ENCODE results near the gene PTMS. TPM values are rescaled to one million over a fixed set of nuclear protein-coding genes. Genes with fewer than 3 reads are reported as not detected.
A peak's percentile ranks its signal among the peaks of the same experiment; 100 is the strongest.

The PTMS gene
- total and polyA plus RNA-seq, 5 donors from 2014 or later = 1.3 to 15.0 (median 3.2) TPM

DNA sequence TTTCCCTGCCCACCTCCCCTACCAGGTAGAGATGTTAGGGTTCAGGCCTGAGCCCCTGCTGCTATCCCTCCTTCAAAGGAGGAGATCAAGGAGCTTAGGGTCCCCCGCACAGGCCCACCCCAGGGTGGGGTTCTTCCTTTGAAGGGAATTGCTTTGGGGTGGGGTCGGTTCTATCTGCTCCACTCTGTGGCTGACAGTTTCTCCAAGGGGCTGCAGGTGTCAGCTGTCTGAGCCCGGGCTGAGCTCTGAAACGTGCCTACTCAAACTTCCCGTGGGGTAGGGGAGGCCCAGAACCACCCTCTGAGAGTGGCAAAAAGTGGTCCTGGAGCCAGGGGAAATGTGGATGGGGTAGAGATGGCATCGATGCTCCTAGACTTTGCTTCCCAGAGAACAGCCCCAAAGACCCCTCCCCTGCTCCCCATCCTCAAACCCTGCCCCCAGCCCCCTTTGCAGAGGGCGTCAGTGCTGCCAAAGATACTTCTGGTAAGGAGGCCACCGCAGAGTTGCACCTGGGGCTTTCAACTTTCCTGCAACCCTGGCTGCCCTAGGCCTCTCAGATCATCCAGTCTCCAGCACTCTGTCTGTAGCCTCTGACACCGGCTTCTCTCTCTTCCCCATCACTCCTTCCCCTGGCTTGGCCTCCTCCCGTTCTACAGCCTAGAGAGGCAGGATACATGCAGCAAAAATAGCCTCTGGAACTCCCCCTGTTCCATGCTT is 16.8 kb downstream of the PTMS start:
- H3K4me3 ChIP-seq (ENCODE audit: low read depth, low read length) = no peak overlapping the region
- Mint-ChIP-seq H3K36me3 (no peaks in the 10 kb centered on the region), H3K4me3 (peak overlapping the region in 2 of 4 donors; percentile 67 to 68), H3K27ac (peak overlapping the region in 2 of 3 donors; percentile 83 to 96), H3K4me1 (peaks cover 9 to 80% (median 26%) of the 10 kb centered on the region in 4 donors), H3K27me3 (peaks cover 6% of the 10 kb centered on the region), H3K9me3 (no peaks in the 10 kb centered on the region)
- peaks cover 43% of the 10 kb centered on the region for H3K4me1 ChIP-seq (ENCODE audit: control insufficient read depth, insufficient read depth, low read length, poor library complexity, severe bottlenecking)
- no peaks in the 10 kb centered on the region for H3K9me3 ChIP-seq (ENCODE audit: control insufficient read depth in 2 of 2, low read length in 2 of 2)
- DNase-seq (no peak), ATAC-seq (ENCODE audit: low read depth in 2 of 2) (no peak)
- H3K36me3 ChIP-seq (ENCODE audit: control insufficient read depth, insufficient read depth, low read length) = no peaks in the 10 kb centered on the region
- no peak overlapping the region for H3K27ac ChIP-seq (ENCODE audit: insufficient read depth, low read length, poor library complexity, severe bottlenecking)
- H3K27me3 ChIP-seq (ENCODE audit: control insufficient read depth, insufficient read depth, low read length) = no peaks in the 10 kb centered on the region

GRCh38 chr12:6783828-6784227 is 17.7 kb downstream of the PTMS start:
- no peak for DNase-seq

DNA sequence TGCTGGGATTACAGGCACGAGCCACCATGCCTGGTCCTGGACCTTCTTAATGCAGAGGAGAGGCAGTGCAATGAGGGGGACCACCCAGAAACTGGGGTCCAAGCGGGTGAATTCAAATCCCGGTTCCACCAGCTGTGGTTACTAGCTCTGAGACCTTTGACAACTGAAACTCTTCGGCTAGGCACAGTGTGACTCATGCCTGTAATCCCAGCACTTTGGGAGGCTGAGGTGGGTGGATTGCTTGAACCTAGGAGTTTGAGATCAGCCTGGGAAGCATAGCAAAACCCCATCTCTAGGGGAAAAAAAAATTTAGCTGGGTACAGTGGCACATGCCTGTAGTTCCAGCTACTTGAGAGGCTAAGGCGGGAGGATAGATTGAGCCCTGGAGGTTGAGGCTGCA is 18.1 kb downstream of the PTMS start:
- H3K27ac ChIP-seq (ENCODE audit: insufficient read depth, low read length, poor library complexity, severe bottlenecking) = no peak overlapping the region

More at GRCh38 chr12:6783828-6784227, 17.7 kb downstream of the PTMS start:
- no peaks in the 10 kb centered on the region for H3K36me3 Mint-ChIP-seq
- Histone ChIP-seq H3K36me3 (ENCODE audit: control insufficient read depth, insufficient read depth, low read length) (no peaks in the 10 kb centered on the region), H3K9me3 (ENCODE audit: control insufficient read depth in 2 of 2, low read length in 2 of 2) (no peaks in the 10 kb centered on the region), H3K27me3 (ENCODE audit: control insufficient read depth, insufficient read depth, low read length) (no peaks in the 10 kb centered on the region), H3K4me3 (ENCODE audit: low read depth, low read length) (no peak overlapping the region), H3K27ac (ENCODE audit: insufficient read depth, low read length, poor library complexity, severe bottlenecking) (no peak overlapping the region), H3K4me1 (ENCODE audit: control insufficient read depth, insufficient read depth, low read length, poor library complexity, severe bottlenecking) (peaks cover 43% of the 10 kb centered on the region)
- H3K4me1 Mint-ChIP-seq = peaks cover 9 to 80% (median 27%) of the 10 kb centered on the region in 4 donors
- no peak for ATAC-seq (ENCODE audit: low read depth in 2 of 2)
- H3K27ac Mint-ChIP-seq = peak overlapping the region in 2 of 3 donors; percentile 81 to 96
- peaks cover under 1% of the 10 kb centered on the region for H3K27me3 Mint-ChIP-seq
- peak overlapping the region in 1 of 4 donors; percentile 67 for H3K4me3 Mint-ChIP-seq
- no peaks in the 10 kb centered on the region for H3K9me3 Mint-ChIP-seq

GRCh38 chr12:6784761-6785160 is 18.6 kb downstream of the PTMS start:
- Histone ChIP-seq H3K4me1 (ENCODE audit: control insufficient read depth, insufficient read depth, low read length, poor library complexity, severe bottlenecking) (peaks cover 43% of the 10 kb centered on the region), H3K27ac (ENCODE audit: insufficient read depth, low read length, poor library complexity, severe bottlenecking) (peak overlapping the region; percentile 1), H3K27me3 (ENCODE audit: control insufficient read depth, insufficient read depth, low read length) (no peaks in the 10 kb centered on the region), H3K36me3 (ENCODE audit: control insufficient read depth, insufficient read depth, low read length) (no peaks in the 10 kb centered on the region), H3K9me3 (ENCODE audit: control insufficient read depth in 2 of 2, low read length in 2 of 2) (no peaks in the 10 kb centered on the region), H3K4me3 (ENCODE audit: low read depth, low read length) (no peak overlapping the region)
- ATAC-seq (ENCODE audit: low read depth in 2 of 2) (no peak), DNase-seq (no peak)
- H3K4me3 Mint-ChIP-seq = peak overlapping the region in 2 of 4 donors; percentile 42 to 68
- H3K4me1 Mint-ChIP-seq = peaks cover 14 to 77% (median 31%) of the 10 kb centered on the region in 4 donors
- H3K27ac Mint-ChIP-seq = peak overlapping the region; percentile 71 to 96 (median 81)
- H3K9me3 Mint-ChIP-seq = no peaks in the 10 kb centered on the region
- H3K27me3 Mint-ChIP-seq = no peaks in the 10 kb centered on the region
- H3K36me3 Mint-ChIP-seq = no peaks in the 10 kb centered on the region

More for the DNA sequence above, 18.1 kb downstream of the PTMS start:
- peaks cover 43% of the 10 kb centered on the region for H3K4me1 ChIP-seq (ENCODE audit: control insufficient read depth, insufficient read depth, low read length, poor library complexity, severe bottlenecking)
- no peaks in the 10 kb centered on the region for H3K36me3 ChIP-seq (ENCODE audit: control insufficient read depth, insufficient read depth, low read length)
- H3K9me3 ChIP-seq (ENCODE audit: control insufficient read depth in 2 of 2, low read length in 2 of 2) = no peaks in the 10 kb centered on the region
- no peak overlapping the region for H3K4me3 ChIP-seq (ENCODE audit: low read depth, low read length)
- Mint-ChIP-seq H3K36me3 (no peaks in the 10 kb centered on the region), H3K9me3 (no peaks in the 10 kb centered on the region), H3K4me3 (peak overlapping the region in 1 of 4 donors; percentile 42), H3K4me1 (peaks cover 12 to 80% (median 28%) of the 10 kb centered on the region in 4 donors), H3K27me3 (no peaks in the 10 kb centered on the region), H3K27ac (peak overlapping the region; percentile 71 to 96 (median 81))
- H3K27me3 ChIP-seq (ENCODE audit: control insufficient read depth, insufficient read depth, low read length) = no peaks in the 10 kb centered on the region
- no peak for DNase-seq
- no peak for ATAC-seq (ENCODE audit: low read depth in 2 of 2)

DNA sequence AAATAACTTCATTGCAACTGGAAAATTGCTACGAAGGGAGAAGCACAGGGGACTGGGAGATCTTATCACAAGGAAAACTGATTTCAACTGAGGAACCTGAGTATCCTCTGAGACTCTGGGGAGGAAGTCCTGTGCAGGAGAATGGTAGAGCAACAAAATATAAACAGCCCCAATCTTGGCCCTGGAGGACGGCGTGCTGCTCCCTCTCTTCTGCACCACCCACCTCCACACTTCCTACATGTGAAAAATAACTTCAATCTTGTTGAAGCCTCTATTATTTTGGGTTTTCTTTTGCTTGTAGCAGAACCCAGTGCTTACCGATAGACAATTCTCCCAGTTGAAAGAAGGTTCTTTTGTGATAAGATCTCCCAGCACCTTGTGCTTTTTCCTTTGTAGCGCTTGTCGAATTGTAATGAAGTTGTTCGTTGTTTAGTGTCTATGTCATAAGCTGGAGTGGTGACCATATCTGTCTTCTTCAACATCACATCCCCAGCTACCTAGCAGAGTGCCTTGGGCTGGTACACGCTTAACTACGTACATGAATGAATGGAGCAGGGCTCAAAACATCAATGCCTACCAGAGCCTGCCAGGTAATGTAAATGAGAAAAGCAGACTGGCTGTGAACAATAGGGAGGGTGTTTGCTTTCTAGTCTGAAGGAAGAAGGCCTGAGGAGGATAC is 20.4 kb downstream of the PTMS start:
- no peaks in the 10 kb centered on the region for H3K36me3 ChIP-seq (ENCODE audit: control insufficient read depth, insufficient read depth, low read length)
- H3K27me3 Mint-ChIP-seq = no peaks in the 10 kb centered on the region
- peak overlapping the region; percentile 71 for H3K4me3 ChIP-seq (ENCODE audit: low read depth, low read length)
- H3K9me3 ChIP-seq (ENCODE audit: control insufficient read depth in 2 of 2, low read length in 2 of 2) = no peaks in the 10 kb centered on the region
- H3K36me3 Mint-ChIP-seq = peaks cover 3% of the 10 kb centered on the region
- H3K27ac Mint-ChIP-seq = peak overlapping the region; percentile 92 to 99 (median 96)
- H3K27me3 ChIP-seq (ENCODE audit: control insufficient read depth, insufficient read depth, low read length) = no peaks in the 10 kb centered on the region
- DNase-seq = peak; percentile 22 to 68 (median 58)
- peaks cover 14 to 70% (median 32%) of the 10 kb centered on the region in 4 donors for H3K4me1 Mint-ChIP-seq
- H3K4me1 ChIP-seq (ENCODE audit: control insufficient read depth, insufficient read depth, low read length, poor library complexity, severe bottlenecking) = peaks cover 49% of the 10 kb centered on the region
- no peaks in the 10 kb centered on the region for H3K9me3 Mint-ChIP-seq
- peak; percentile 19 to 26 for ATAC-seq (ENCODE audit: low read depth in 2 of 2)
- H3K4me3 Mint-ChIP-seq = peak overlapping the region; percentile 62 to 83 (median 80)
- H3K27ac ChIP-seq (ENCODE audit: insufficient read depth, low read length, poor library complexity, severe bottlenecking) = peak overlapping the region; percentile 77

DNA sequence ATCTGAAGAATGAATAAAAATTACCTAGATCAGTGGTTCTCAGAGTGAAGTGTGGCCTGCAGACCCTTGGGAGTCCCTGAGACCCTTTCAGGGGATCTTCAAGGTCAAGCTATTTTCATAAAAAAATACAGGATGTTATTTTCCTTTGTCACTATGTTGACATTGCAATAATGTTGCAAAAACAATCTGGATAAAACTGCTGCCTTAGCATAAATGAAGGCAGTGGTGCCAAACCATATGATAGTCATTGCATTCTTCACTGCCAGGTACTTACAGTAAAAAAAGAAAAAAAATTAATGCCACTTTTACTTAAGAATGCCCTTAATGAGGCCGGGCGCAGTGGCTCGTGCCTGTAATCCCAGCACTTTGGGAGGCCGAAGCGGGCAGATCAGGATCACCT is 21.1 kb downstream of the PTMS start:
- Mint-ChIP-seq H3K27me3 (no peaks in the 10 kb centered on the region), H3K4me1 (peaks cover 14 to 73% (median 35%) of the 10 kb centered on the region in 4 donors), H3K9me3 (no peaks in the 10 kb centered on the region), H3K27ac (peak overlapping the region; percentile 92 to 99 (median 96)), H3K36me3 (peaks cover 3% of the 10 kb centered on the region), H3K4me3 (peak overlapping the region in 3 of 4 donors; percentile 79 to 83 (median 80))
- Histone ChIP-seq H3K27me3 (ENCODE audit: control insufficient read depth, insufficient read depth, low read length) (no peaks in the 10 kb centered on the region), H3K4me3 (ENCODE audit: low read depth, low read length) (peak overlapping the region; percentile 71), H3K36me3 (ENCODE audit: control insufficient read depth, insufficient read depth, low read length) (no peaks in the 10 kb centered on the region), H3K27ac (ENCODE audit: insufficient read depth, low read length, poor library complexity, severe bottlenecking) (peak overlapping the region; percentile 77), H3K4me1 (ENCODE audit: control insufficient read depth, insufficient read depth, low read length, poor library complexity, severe bottlenecking) (peaks cover 53% of the 10 kb centered on the region), H3K9me3 (ENCODE audit: control insufficient read depth in 2 of 2, low read length in 2 of 2) (no peaks in the 10 kb centered on the region)
- ATAC-seq (ENCODE audit: low read depth in 2 of 2) = no peak
- DNase-seq = no peak

DNA sequence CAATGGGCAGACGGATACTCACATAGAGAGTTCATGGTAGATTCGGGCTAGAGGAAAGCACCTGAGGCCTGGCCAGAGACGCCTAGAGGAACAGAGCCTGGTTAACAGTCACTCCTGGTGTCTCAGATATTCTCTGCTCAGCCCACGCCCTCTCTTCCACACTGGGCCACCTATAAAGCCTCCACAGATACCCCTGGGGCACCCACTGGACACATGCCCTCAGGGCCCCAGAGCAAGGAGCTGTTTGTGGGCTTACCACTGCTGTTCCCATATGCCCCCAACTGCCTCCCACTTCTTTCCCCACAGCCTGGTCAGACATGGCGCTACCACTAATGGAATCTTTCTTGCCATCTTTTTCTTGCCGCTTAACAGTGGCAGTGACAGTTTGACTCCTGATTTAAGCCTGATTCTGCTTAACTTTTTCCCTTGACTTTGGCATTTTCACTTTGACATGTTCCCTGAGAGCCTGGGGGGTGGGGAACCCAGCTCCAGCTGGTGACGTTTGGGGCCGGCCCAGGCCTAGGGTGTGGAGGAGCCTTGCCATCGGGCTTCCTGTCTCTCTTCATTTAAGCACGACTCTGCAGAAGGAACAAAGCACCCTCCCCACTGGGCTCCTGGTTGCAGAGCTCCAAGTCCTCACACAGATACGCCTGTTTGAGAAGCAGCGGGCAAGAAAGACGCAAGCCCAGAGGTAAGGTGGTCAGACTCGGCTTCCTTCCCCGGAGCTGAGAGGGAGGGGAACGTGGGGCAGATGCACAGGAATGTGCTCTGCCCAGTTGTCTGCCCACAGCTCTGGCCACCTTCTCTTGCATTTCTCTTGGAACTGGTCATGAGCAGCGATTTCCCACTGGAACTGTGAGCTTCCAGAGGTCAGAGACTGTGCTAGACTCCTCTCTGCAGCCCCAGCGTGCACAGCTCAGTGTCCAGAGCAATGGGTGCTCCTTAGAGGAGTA is 23.1 kb downstream of the PTMS start, which contains the start of gene CD4:
CD4 (plus strand) TSS at position 557 of the 953 bp plus-strand sequence. CDS start 10,611 bp downstream, outside the sequence.
- Histone ChIP-seq H3K36me3 (ENCODE audit: control insufficient read depth, insufficient read depth, low read length) (no peaks in the 10 kb centered on the region), H3K27me3 (ENCODE audit: control insufficient read depth, insufficient read depth, low read length) (no peaks in the 10 kb centered on the region), H3K4me1 (ENCODE audit: control insufficient read depth, insufficient read depth, low read length, poor library complexity, severe bottlenecking) (peaks cover 66% of the 10 kb centered on the region), H3K4me3 (ENCODE audit: low read depth, low read length) (peak within 1 kb of the TSS; percentile 96), H3K27ac (ENCODE audit: insufficient read depth, low read length, poor library complexity, severe bottlenecking) (peak within 1 kb of the TSS; percentile 84), H3K9me3 (ENCODE audit: control insufficient read depth in 2 of 2, low read length in 2 of 2) (no peaks in the 10 kb centered on the region)
- ATAC-seq (ENCODE audit: low read depth in 2 of 2) = peak; percentile 63 to 67
- H3K4me1 Mint-ChIP-seq = peaks cover 20 to 79% (median 45%) of the 10 kb centered on the region in 4 donors
- peak; percentile 41 to 91 (median 68) for DNase-seq
- H3K27ac Mint-ChIP-seq = peak within 1 kb of the TSS; percentile 96 to 100 (median 99)
- H3K9me3 Mint-ChIP-seq = no peaks in the 10 kb centered on the region
- no peaks in the 10 kb centered on the region for H3K27me3 Mint-ChIP-seq
- peak within 1 kb of the TSS; percentile 97 to 99 (median 98) for H3K4me3 Mint-ChIP-seq
- H3K36me3 Mint-ChIP-seq = peaks cover 3% of the 10 kb centered on the region

All from CD4-positive, CD25-positive, alpha-beta regulatory T cell (primary cell).